Measurements from ENCODE around the gene CD46. TPM values are rescaled to one million over a fixed set of nuclear protein-coding genes. Genes with fewer than 3 reads are reported as not detected.

CD46 gene
- total RNA-seq, 2 donors from 2014 or later, result 44.9 to 85.4 TPM

- Histone ChIP-seq H3K27me3 (no peaks in the 10 kb centered on the region), H3K27ac (no peak overlapping the region), H3K4me3 (no peak overlapping the region), H3K4me1 (peaks cover 0 to 62% of the 10 kb centered on the region in 2 donors), H3K36me3 (no peaks in the 10 kb centered on the region), H3K9me3 (no peaks in the 10 kb centered on the region)
- DNase-seq (ENCODE audit: low spot score), result no peak
- no peak for TF ChIP-seq CTCF (IDR thresholded peaks at IDR 0.05)
These were observed 90.7 kb downstream of the CD46 start for GRCh38 chr1:207842506-207842905.

GRCh38 chr1:207844371-207844770, 92.5 kb downstream of the CD46 start:
- H3K9me3 ChIP-seq, result no peaks in the 10 kb centered on the region
- no peak overlapping the region for H3K27ac ChIP-seq
- TF ChIP-seq CTCF (IDR thresholded peaks at IDR 0.05), result no peak
- no peak overlapping the region for H3K4me3 ChIP-seq
- no peak for DNase-seq (ENCODE audit: low spot score)
- H3K27me3 ChIP-seq, result no peaks in the 10 kb centered on the region
- H3K36me3 ChIP-seq, result no peaks in the 10 kb centered on the region
- peaks cover 0 to 62% of the 10 kb centered on the region in 2 donors for H3K4me1 ChIP-seq

MicroRNAs within 50 kb of the gene (microRNA counts, 767-probe panel; counts per million panel counts)
- microRNA hsa-miR-29b-3p (4,510 to 9,376 counts per million in 2 donors), microRNA hsa-miR-29c-3p (4,130 to 8,839 counts per million in 2 donors)

Other genes with a start within 250 kb of the CD46 start
- gene CR1L, start 106.9 kb upstream of the CD46 start, total RNA-seq, result not detected
- 10 to 100 TPM; 76.7 to 76.8 TPM for gene CD34, start 159.1 kb downstream of the CD46 start, total RNA-seq

Measured in right atrium auricular region (tissue), 2 donors.